Measurements from ENCODE around the gene CLEC11A.

CLEC11A gene

GRCh38 chr19:50722201-50723013, 757 bp upstream of the CLEC11A start:
- FAIRE-seq (no peak), DNase-seq (ENCODE audit: insufficient read length, low spot score) (no peak)
- no peak for TF ChIP-seq POLR2A (IDR thresholded peaks at IDR 0.05; ENCODE audit: low read depth, low read length)

GRCh38 chr19:50723735-50724521, 764 bp downstream of the CLEC11A start:
- DNase-seq (ENCODE audit: insufficient read length, low spot score): no peak
- FAIRE-seq: no peak
- no peak for TF ChIP-seq POLR2A (IDR thresholded peaks at IDR 0.05; ENCODE audit: low read depth, low read length)

- DNase-seq (ENCODE audit: insufficient read length, low spot score) (peak; percentile 100), FAIRE-seq (peak; percentile 52)
- peak; percentile 99 for TF ChIP-seq POLR2A (IDR thresholded peaks at IDR 0.05; ENCODE audit: low read depth, low read length)
Measured at GRCh38 chr19:50724522-50725217, 1.5 kb downstream of the CLEC11A start.

- peak; percentile 87 for DNase-seq (ENCODE audit: insufficient read length, low spot score)
- FAIRE-seq: no peak
Measured at GRCh38 chr19:50725218-50725910, 2.2 kb downstream of the CLEC11A start.

GRCh38 chr19:50725911-50726230, 2.7 kb downstream of the CLEC11A start:
- TF ChIP-seq POLR2A (IDR thresholded peaks at IDR 0.05; ENCODE audit: low read depth, low read length): no peak
- DNase-seq (ENCODE audit: insufficient read length, low spot score) (no peak), FAIRE-seq (no peak)

More at GRCh38 chr19:50725218-50725910, 2.2 kb downstream of the CLEC11A start:
- no peak for TF ChIP-seq POLR2A (IDR thresholded peaks at IDR 0.05; ENCODE audit: low read depth, low read length)

GRCh38 chr19:50728084-50728737, 5.0 kb downstream of the CLEC11A start:
- DNase-seq (ENCODE audit: insufficient read length, low spot score) (no peak), FAIRE-seq (no peak)
- TF ChIP-seq POLR2A (IDR thresholded peaks at IDR 0.05; ENCODE audit: low read depth, low read length): no peak

- no peak for TF ChIP-seq POLR2A (IDR thresholded peaks at IDR 0.05; ENCODE audit: low read depth, low read length)
- FAIRE-seq: no peak
- no peak for DNase-seq (ENCODE audit: insufficient read length, low spot score)
Measured at GRCh38 chr19:50729894-50730293, 6.7 kb downstream of the CLEC11A start.

GRCh38 chr19:50735869-50736268, 12.7 kb downstream of the CLEC11A start:
- TF ChIP-seq POLR2A (IDR thresholded peaks at IDR 0.05; ENCODE audit: low read depth, low read length): no peak
- DNase-seq (ENCODE audit: insufficient read length, low spot score) (no peak), FAIRE-seq (no peak)

GRCh38 chr19:50736338-50736737, 13.2 kb downstream of the CLEC11A start:
- FAIRE-seq (no peak), DNase-seq (ENCODE audit: insufficient read length, low spot score) (no peak)
- no peak for TF ChIP-seq POLR2A (IDR thresholded peaks at IDR 0.05; ENCODE audit: low read depth, low read length)

GRCh38 chr19:50739132-50739913, 16.2 kb downstream of the CLEC11A start:
- no peak for DNase-seq (ENCODE audit: insufficient read length, low spot score)
- no peak for FAIRE-seq
- TF ChIP-seq POLR2A (IDR thresholded peaks at IDR 0.05; ENCODE audit: low read depth, low read length): no peak

GRCh38 chr19:50739914-50740426, 16.8 kb downstream of the CLEC11A start:
- FAIRE-seq: no peak
- DNase-seq (ENCODE audit: insufficient read length, low spot score): no peak
- TF ChIP-seq POLR2A (IDR thresholded peaks at IDR 0.05; ENCODE audit: low read depth, low read length): no peak

GRCh38 chr19:50741179-50741933, 18.2 kb downstream of the CLEC11A start:
- FAIRE-seq (no peak), DNase-seq (ENCODE audit: insufficient read length, low spot score) (no peak)
- no peak for TF ChIP-seq POLR2A (IDR thresholded peaks at IDR 0.05; ENCODE audit: low read depth, low read length)
